HL-60 (cell line): Measurements from ENCODE around the gene GRSF1.

Experiments
- DNase-seq, 2 experiments: peaks; one replicate each; pipeline ENCODE4 v3.0.0-alpha.2; 2010 to 2020; ENCODE audit warnings: low read depth in 1 of 2, low spot score in 1 of 2
- H3K27ac ChIP-seq: fragments of 250-450 bp; sonication (Bioruptor Pico); replicated peaks from 2 replicates; pipeline ENCODE4 v1.5.1; 2020; ENCODE audit warnings: mild to moderate bottlenecking, moderate library complexity
- H3K27me3 ChIP-seq: fragments of 250-450 bp; sonication (Bioruptor Pico); 2 replicates; pipeline ENCODE4 v1.5.1; 2021; ENCODE audit warnings: mild to moderate bottlenecking, moderate library complexity; ENCODE audit not compliant: insufficient read depth, poor library complexity, severe bottlenecking
- H3K4me3 ChIP-seq: replicated peaks from 2 replicates; pipeline ENCODE4 v1.5.1; 2011; ENCODE audit warnings: mild to moderate bottlenecking, control low read depth, low read length; ENCODE audit not compliant: insufficient read depth
- CTCF ChIP-seq: IDR thresholded peaks from one replicate; pipeline ENCODE4 v1.5.1; 2011; ENCODE audit warnings: low read length, control low read depth, inconsistent platforms; ENCODE audit not compliant: insufficient read depth
- GABPA ChIP-seq: IDR thresholded peaks from 2 replicates; pipeline ENCODE4 v1.6.1; 2012; ENCODE audit warnings: low read depth
- POLR2AphosphoS5 ChIP-seq: IDR thresholded peaks from 2 replicates; pipeline ENCODE4 v1.6.1; 2012; ENCODE audit warnings: low read depth
- REST ChIP-seq: IDR thresholded peaks from 2 replicates; pipeline ENCODE4 v1.6.1; 2012; ENCODE audit warnings: low read depth; ENCODE audit not compliant: insufficient replicate concordance
- SPI1 ChIP-seq: IDR thresholded peaks from 2 replicates; pipeline ENCODE4 v1.6.1; 2012; ENCODE audit warnings: low read depth, mild to moderate bottlenecking, borderline replicate concordance

GRSF1 gene

GRCh38 chr4:70816894-70817293 is 22.8 kb downstream of the GRSF1 start:
- Histone ChIP-seq H3K27ac (no peak overlapping the region), H3K27me3 (no peaks in the 10 kb centered on the region), H3K4me3 (no peak overlapping the region)
- no peak for TF ChIP-seq REST
- no peak for TF ChIP-seq GABPA
- no peak for TF ChIP-seq POLR2AphosphoS5
- no peak for TF ChIP-seq CTCF
- TF ChIP-seq SPI1 = no peak
- DNase-seq = no peak

GRCh38 chr4:70815370-70815769 is 24.3 kb downstream of the GRSF1 start:
- Histone ChIP-seq H3K27me3 (no peaks in the 10 kb centered on the region), H3K4me3 (no peak overlapping the region)
- TF ChIP-seq GABPA = no peak
- TF ChIP-seq CTCF = no peak
- TF ChIP-seq SPI1 = no peak
- no peak for TF ChIP-seq POLR2AphosphoS5
- TF ChIP-seq REST = no peak

GRCh38 chr4:70808151-70808550 is 31.5 kb downstream of the GRSF1 start:
- Histone ChIP-seq H3K4me3 (no peak overlapping the region), H3K27me3 (no peaks in the 10 kb centered on the region), H3K27ac (no peak overlapping the region)
- peak; percentile 82 for TF ChIP-seq SPI1
- TF ChIP-seq CTCF = no peak
- no peak for TF ChIP-seq REST
- DNase-seq = peak in 1 of 2 experiments; percentile 4

More at GRCh38 chr4:70815370-70815769, 24.3 kb downstream of the GRSF1 start:
- no peak overlapping the region for H3K27ac ChIP-seq
- DNase-seq = no peak
